Stimulated activated CD8-positive, alpha-beta memory T cell treated with anti-CD3 and anti-CD28 coated beads, Interleukin-7, amount 100 ng/mL, for 4 hours (primary cell): Measurements from ENCODE around the gene SLC35E1.
"Not testable (repeated sequence)": the region's sequence is repeated elsewhere in the genome, so short reads cannot be mapped to it uniquely, and the experiment has no call there.

Experiments
- DNase-seq, 2 donors: peaks; one replicate each; pipeline ENCODE4 v3.0.0-alpha.2; 2020; ENCODE audit warnings: low read depth in 2 of 2

SLC35E1 gene

GRCh38 chr19:16544473-16545231, 27.6 kb downstream of the SLC35E1 start:
- DNase-seq = no peak

- not testable (repeated sequence) for DNase-seq
Measured at GRCh38 chr19:16543734-16544133, 28.5 kb downstream of the SLC35E1 start.

GRCh38 chr19:16542910-16543472, 29.2 kb downstream of the SLC35E1 start:
- DNase-seq = no peak

GRCh38 chr19:16542045-16542909, 29.9 kb downstream of the SLC35E1 start, which contains the start of gene CHERP:
TSS of gene CHERP (minus strand) at chr19:16542437. CDS start at chr19:16542378, 59 bp downstream.
- DNase-seq = peak; percentile 89 to 94

GRCh38 chr19:16541526-16542044, 30.6 kb downstream of the SLC35E1 start:
- DNase-seq = no peak

GRCh38 chr19:16540948-16541347, 31.3 kb downstream of the SLC35E1 start:
- DNase-seq = no peak

GRCh38 chr19:16537111-16537510, 35.1 kb downstream of the SLC35E1 start:
- no peak for DNase-seq

- DNase-seq = no peak
Measured at GRCh38 chr19:16536130-16536529, 36.1 kb downstream of the SLC35E1 start.

- no peak for DNase-seq
Measured at GRCh38 chr19:16535381-16535780, 36.8 kb downstream of the SLC35E1 start.

GRCh38 chr19:16532440-16533234, 39.6 kb downstream of the SLC35E1 start:
- no peak for DNase-seq

GRCh38 chr19:16531380-16531669, 40.9 kb downstream of the SLC35E1 start:
- DNase-seq = no peak

GRCh38 chr19:16530540-16531379, 41.5 kb downstream of the SLC35E1 start:
- no peak for DNase-seq

GRCh38 chr19:16529466-16530144, 42.6 kb downstream of the SLC35E1 start:
- DNase-seq = no peak

GRCh38 chr19:16527971-16528521, 44.2 kb downstream of the SLC35E1 start:
- DNase-seq = peak in 1 of 2 donors; percentile 10

- no peak for DNase-seq
Measured at GRCh38 chr19:16527334-16527935, 44.8 kb downstream of the SLC35E1 start.

- no peak for DNase-seq
Measured at GRCh38 chr19:16525751-16526481, 46.3 kb downstream of the SLC35E1 start.

GRCh38 chr19:16524991-16525734, 47.1 kb downstream of the SLC35E1 start:
- DNase-seq = no peak
